Stomach (tissue), 9 donors: ENCODE data around the gene EPHB1. TPM values are rescaled to one million over a fixed set of nuclear protein-coding genes. Genes with fewer than 3 reads are reported as not detected.

Experiments used
- DNase-seq, 2 donors: peaks; one replicate each; pipeline versions ENCODE4 v3.0.0 to v3.0.0-alpha.2; 2013 to 2019
- H3K27ac ChIP-seq, 5 donors: fragments of 200-600 bp in 4 of 5; sonication (generic) in 4 of 5; one replicate each; pipeline ENCODE4 v1.5.1; 2013 to 2019; ENCODE audit warnings: mild to moderate bottlenecking in 1 of 5, moderate library complexity in 1 of 5
- H3K27me3 ChIP-seq, 3 donors: fragments of 200-600 bp; sonication (generic); one replicate each; pipeline ENCODE4 v1.5.1; 2017 to 2019; ENCODE audit warnings: mixed run types in 1 of 3
- H3K36me3 ChIP-seq, 4 donors: fragments of 200-600 bp; sonication (generic); 1 replicate in 3 of 4; 2 replicates in 1 of 4; pipeline ENCODE4 v1.5.1; 2016 to 2019
- H3K4me1 ChIP-seq, 4 donors: fragments of 200-600 bp; sonication (generic); one replicate each; pipeline ENCODE4 v1.5.1; 2016 to 2019
- H3K4me3 ChIP-seq, 4 donors: fragments of 200-600 bp; sonication (generic) in 3 of 4; one replicate each; pipeline ENCODE4 v1.5.1; 2016 to 2019; ENCODE audit warnings: mild to moderate bottlenecking in 1 of 4
- H3K9me3 ChIP-seq, 4 donors: fragments of 200-600 bp; sonication (generic); one replicate each; pipeline ENCODE4 v1.5.1; 2016 to 2019
- CTCF ChIP-seq, 7 experiments: fragments of 450-650 bp in 4 of 7; fragments of 200-600 bp in 3 of 7; sonication (generic) in 3 of 7; IDR thresholded peaks; one replicate each; pipeline ENCODE4 v1.5.1; 2016 to 2019; ENCODE audit warnings: antibody characterized with exemption in 7 of 7, control low read depth in 2 of 7, mild to moderate bottlenecking in 1 of 7
- EP300 ChIP-seq: sonication (generic); formaldehyde crosslinking; IDR thresholded peaks from one replicate; pipeline ENCODE4 v1.6.1; 2017; ENCODE audit warnings: antibody characterized with exemption
- POLR2A ChIP-seq, 4 donors: fragments of 450-650 bp; IDR thresholded peaks; one replicate each; pipeline ENCODE4 v1.6.1; 2016; ENCODE audit warnings: antibody characterized with exemption in 4 of 4, control low read depth in 2 of 4, mild to moderate bottlenecking in 1 of 4, moderate library complexity in 1 of 4
- POLR2AphosphoS5 ChIP-seq, 3 donors: sonication (generic); formaldehyde crosslinking; IDR thresholded peaks; one replicate each; pipeline ENCODE4 v1.6.1; 2016; ENCODE audit warnings: antibody characterized with exemption in 3 of 3
- WGBS, 5 donors: extraction: QIAGEN DNeasy Blood & Tissue Kit in 3 of 5; methylation state at CpG; one replicate each; pipeline versions ENCODE4 v1.1.5 to v1.1.7; 2013 to 2018; 5-methylcytosine and 5-hydroxymethylcytosine counted together
- intact Hi-C: fragments of 100-400 bp; cut with DNase I; formaldehyde crosslinking; loops from one replicate; pipeline ENCODE4 v1.15.1; 2023; ENCODE audit warnings: low total_unique reads
- polyA plus RNA-seq, 3 donors: library from polyadenylated mRNA; stranded (reverse); fragments of 200-250 nt; gene quantifications; one replicate each; pipeline ENCODE4 v1.2.3, GENCODE V29; 2013
- total RNA-seq, 5 donors: library from RNA; depleted of rRNA; stranded (reverse); fragments of >200 nt; gene quantifications; one replicate each; pipeline versions ENCODE4 v1.1.0 to v1.2.3, GENCODE V29; 2014 to 2016
- donor health status: healthy with polysubstance abuse.
- donor health status: Bipolar disorder and iron deficiency.
- donor health status: healthy.

The EPHB1 gene
- total and polyA plus RNA-seq, 8 donors: 0.13 to 2.3 (median 1.0) TPM; not detected in 4

DNA sequence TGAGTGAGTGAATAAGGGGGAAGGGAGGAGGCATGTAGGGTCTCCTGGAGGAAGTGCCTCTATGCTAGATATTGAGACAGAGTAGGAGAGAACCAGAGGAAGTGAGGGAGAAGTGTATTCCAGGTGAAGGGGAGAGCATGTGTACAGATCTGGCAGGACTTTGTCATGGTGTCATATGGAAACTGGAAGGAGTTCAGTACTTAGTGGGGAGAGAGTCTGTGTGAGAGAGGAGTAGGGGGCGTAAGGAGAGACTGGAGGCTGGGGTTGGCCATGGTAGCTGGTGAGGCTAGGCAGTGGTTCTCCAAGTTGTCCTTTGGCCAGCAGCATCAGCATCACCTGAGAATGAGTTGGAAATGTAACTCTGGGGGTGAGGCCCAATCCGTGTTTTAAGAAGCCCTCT, 29.6 kb upstream of the EPHB1 start:
- 75 to 93% (median 85%) methylated on average over 2 of the region's 2 CpGs for whole genome bisulfite sequencing, 5 donors
- no peak for TF ChIP-seq CTCF (IDR thresholded peaks at IDR 0.05)
- no peak for TF ChIP-seq POLR2A (IDR thresholded peaks at IDR 0.05)
- TF ChIP-seq EP300: no peak
- TF ChIP-seq POLR2AphosphoS5 (IDR thresholded peaks at IDR 0.05): no peak
- Histone ChIP-seq H3K4me3 (no peak overlapping the region), H3K27me3 (no peaks in the 10 kb centered on the region), H3K4me1 (peaks cover 0 to 10% (median 4%) of the 10 kb centered on the region in 4 donors), H3K27ac (no peak overlapping the region), H3K36me3 (no peaks in the 10 kb centered on the region), H3K9me3 (no peaks in the 10 kb centered on the region)
- intact Hi-C loops: no loop called here
- no peak for DNase-seq

GRCh38 chr3:134766290-134766689, 28.8 kb upstream of the EPHB1 start:
- no peak for TF ChIP-seq EP300
- TF ChIP-seq POLR2A (IDR thresholded peaks at IDR 0.05): no peak
- TF ChIP-seq CTCF (IDR thresholded peaks at IDR 0.05): no peak
- TF ChIP-seq POLR2AphosphoS5 (IDR thresholded peaks at IDR 0.05): no peak
- intact Hi-C loops: no loop called here
- no peak for DNase-seq
- Histone ChIP-seq H3K4me1 (peaks cover 0 to 10% (median 4%) of the 10 kb centered on the region in 4 donors), H3K4me3 (no peak overlapping the region), H3K36me3 (no peaks in the 10 kb centered on the region), H3K27me3 (no peaks in the 10 kb centered on the region), H3K9me3 (no peaks in the 10 kb centered on the region), H3K27ac (no peak overlapping the region)
- 67 to 93% (median 86%) methylated on average over 1 of the region's 1 CpG for WGBS, 5 donors

DNA sequence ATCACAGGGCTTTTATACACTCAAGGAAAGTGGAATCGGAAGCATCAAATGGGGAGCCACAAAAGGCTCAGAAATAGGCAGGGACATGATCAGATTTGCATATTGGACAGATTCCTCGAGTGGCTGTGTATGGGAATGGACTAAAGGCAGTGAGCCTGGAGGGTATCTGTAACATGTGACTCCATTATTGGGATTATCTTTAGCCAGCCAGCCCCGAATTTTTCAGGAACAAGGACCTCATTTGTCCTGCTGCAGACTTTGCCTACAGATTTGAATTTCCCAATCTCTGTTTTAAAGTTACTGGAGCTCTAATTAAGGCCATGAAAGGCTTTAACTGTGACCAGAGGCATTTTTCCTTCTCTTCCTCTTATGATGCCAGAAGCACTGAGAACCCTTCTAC, 26.9 kb upstream of the EPHB1 start:
- TF ChIP-seq CTCF (IDR thresholded peaks at IDR 0.05): no peak
- TF ChIP-seq POLR2AphosphoS5 (IDR thresholded peaks at IDR 0.05): no peak
- TF ChIP-seq POLR2A (IDR thresholded peaks at IDR 0.05): no peak
- no peak for TF ChIP-seq EP300
- Histone ChIP-seq H3K9me3 (no peaks in the 10 kb centered on the region), H3K27ac (no peak overlapping the region), H3K4me3 (no peak overlapping the region), H3K4me1 (peaks cover 0 to 10% (median 4%) of the 10 kb centered on the region in 4 donors), H3K27me3 (no peaks in the 10 kb centered on the region), H3K36me3 (no peaks in the 10 kb centered on the region)
- intact Hi-C loops: no loop called here
- no peak for DNase-seq
- WGBS, 5 donors: 60 to 74% (median 68%) methylated on average over 3 of the region's 3 CpGs

GRCh38 chr3:134768837-134769236, 26.2 kb upstream of the EPHB1 start:
- Histone ChIP-seq H3K9me3 (no peaks in the 10 kb centered on the region), H3K4me1 (peaks cover 0 to 10% (median 4%) of the 10 kb centered on the region in 4 donors), H3K4me3 (no peak overlapping the region), H3K27ac (no peak overlapping the region), H3K27me3 (no peaks in the 10 kb centered on the region), H3K36me3 (no peaks in the 10 kb centered on the region)
- intact Hi-C loops: no loop called here
- TF ChIP-seq CTCF (IDR thresholded peaks at IDR 0.05) (no peak), EP300 (no peak), POLR2AphosphoS5 (IDR thresholded peaks at IDR 0.05) (no peak), POLR2A (IDR thresholded peaks at IDR 0.05) (no peak)
- DNase-seq: peak in 1 of 2 donors; percentile 41
- WGBS, 5 donors: 48 to 72% (median 64%) methylated on average over 5 of the region's 5 CpGs
